ENCODE measurements around the gene ESR1.

GRCh38 chr6:152048921-152049320, 241.4 kb downstream of the ESR1 start:
- TF ChIP-seq, protein P1, sequence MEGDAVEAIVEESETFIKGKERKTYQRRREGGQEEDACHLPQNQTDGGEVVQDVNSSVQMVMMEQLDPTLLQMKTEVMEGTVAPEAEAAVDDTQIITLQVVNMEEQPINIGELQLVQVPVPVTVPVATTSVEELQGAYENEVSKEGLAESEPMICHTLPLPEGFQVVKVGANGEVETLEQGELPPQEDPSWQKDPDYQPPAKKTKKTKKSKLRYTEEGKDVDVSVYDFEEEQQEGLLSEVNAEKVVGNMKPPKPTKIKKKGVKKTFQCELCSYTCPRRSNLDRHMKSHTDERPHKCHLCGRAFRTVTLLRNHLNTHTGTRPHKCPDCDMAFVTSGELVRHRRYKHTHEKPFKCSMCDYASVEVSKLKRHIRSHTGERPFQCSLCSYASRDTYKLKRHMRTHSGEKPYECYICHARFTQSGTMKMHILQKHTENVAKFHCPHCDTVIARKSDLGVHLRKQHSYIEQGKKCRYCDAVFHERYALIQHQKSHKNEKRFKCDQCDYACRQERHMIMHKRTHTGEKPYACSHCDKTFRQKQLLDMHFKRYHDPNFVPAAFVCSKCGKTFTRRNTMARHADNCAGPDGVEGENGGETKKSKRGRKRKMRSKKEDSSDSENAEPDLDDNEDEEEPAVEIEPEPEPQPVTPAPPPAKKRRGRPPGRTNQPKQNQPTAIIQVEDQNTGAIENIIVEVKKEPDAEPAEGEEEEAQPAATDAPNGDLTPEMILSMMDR (conservative IDR thresholded peaks at IDR 0.05): no peak
- TF ChIP-seq ZFX (IDR thresholded peaks at IDR 0.05): no peak

Measured in C4-2B (cell line).